NCI-H526 (cell line): ENCODE results near the gene TCTA.
"Not testable (repeated sequence)": the region's sequence is repeated elsewhere in the genome, so short reads cannot be mapped to it uniquely, and the experiment has no call there.

Experiments
- DNase-seq, 2 experiments: peaks; one replicate each; lab custom pipeline; 2025; lab: John Stamatoyannopoulos, UW

The TCTA gene, protein sequence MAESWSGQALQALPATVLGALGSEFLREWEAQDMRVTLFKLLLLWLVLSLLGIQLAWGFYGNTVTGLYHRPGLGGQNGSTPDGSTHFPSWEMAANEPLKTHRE

DNA sequence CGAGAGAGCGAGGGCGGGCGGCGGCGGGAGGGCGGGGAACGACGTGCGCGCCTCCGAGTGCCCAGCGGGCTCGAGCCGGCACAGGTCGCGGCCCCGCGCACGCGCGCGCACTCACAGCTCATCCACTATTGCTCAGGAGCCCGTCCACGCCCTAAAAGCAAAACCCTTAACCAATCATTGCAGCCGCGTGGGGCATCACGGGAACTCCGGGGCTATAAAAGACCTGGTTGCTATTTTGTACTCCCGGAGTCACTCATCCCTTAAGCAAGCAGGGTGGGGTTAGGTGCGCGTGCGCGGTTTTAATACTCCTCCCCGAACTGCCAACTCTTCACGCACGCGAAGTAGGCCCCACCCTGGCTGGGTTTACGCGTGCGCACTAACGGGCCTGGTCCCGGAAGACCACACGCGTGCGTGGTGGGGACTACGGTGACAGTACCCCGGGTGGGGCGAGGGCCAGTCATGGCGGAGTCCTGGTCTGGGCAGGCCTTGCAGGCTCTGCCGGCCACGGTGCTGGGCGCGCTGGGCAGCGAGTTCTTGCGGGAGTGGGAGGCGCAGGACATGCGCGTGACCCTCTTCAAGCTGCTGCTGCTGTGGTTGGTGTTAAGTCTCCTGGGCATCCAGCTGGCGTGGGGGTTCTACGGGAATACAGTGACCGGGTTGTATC lies at the start of gene TCTA, which contains the start of gene RHOA:
Gene TCTA, plus strand, starts transcription at position 456 of the 664 bp plus-strand sequence. Its CDS starts 4 bp downstream, at position 460.
Gene RHOA, minus strand, starts transcription at position 9 of the 664 bp plus-strand sequence. CDS start 36,387 bp downstream, outside the sequence.
- peak; percentile 99 for DNase-seq

DNA sequence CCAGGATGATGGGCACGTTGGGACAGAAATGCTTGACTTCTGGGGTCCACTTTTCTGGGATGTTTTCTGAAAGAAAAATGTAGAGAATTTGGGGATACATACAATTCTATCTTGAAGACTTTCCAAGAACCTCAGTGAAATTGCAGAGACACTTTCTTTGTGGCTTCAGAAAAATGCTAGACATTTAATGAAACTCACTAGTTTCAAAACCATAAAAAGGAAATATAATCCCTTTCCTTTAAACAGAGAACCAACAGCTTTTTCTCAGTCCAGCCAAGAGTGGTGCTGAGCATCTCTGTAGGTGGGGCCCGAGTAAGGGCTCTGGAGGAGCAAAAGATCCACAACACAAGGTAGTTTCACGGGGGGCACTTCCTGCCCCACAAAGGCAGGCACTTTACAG lies 49.7 kb upstream of the TCTA start:
- DNase-seq, result no peak

DNA sequence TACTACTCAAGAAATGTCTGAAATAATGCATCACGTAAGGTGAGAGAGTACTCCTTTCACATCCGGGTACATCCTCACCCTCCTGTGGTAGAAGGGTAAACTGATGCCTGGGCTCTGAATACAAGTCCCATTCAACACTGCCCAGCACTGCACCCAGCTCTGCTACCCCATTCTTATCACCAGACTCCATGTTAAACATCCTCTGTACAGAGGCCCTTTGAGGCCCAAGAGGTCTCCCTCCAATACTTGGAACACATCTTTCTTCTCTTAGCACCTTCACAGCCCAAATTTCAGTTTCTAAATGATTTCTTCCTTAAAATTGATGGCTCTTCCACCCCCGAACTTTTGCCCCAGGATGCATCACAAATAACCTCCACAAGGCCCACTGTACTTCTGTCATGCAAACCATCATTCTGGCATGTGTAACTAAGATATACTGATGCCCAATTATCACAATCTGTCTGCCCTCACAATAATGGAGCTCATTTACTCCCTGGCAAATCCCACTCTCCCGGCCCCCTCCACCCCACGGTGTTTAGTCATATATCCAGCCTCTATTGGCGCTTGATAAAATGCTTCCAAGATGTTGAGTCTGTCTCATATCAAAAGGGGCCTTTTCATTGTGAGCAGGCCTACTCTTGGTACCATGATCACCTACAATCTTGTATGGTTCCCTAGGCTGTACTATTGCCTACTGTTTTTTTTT lies 41.5 kb upstream of the TCTA start:
- no peak for DNase-seq

DNA sequence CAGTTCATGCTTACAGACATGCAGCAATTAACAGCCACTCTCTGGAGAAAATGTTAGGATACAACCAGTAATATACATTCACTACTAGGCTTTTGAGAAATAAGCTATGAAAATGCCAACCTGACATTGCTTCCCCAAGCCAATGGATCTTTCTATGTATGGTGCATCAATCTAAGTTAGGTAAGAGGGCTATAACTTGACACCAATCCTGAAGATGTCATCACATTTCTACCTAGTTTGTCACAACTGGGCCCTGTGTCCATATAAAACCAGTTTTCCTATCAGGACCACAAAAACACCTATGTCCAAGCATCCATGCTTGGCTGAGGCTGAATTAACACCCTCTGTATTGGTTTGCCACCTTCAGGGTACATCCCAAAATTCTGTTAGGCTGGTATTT lies 40.3 kb upstream of the TCTA start:
- DNase-seq, result no peak

DNA sequence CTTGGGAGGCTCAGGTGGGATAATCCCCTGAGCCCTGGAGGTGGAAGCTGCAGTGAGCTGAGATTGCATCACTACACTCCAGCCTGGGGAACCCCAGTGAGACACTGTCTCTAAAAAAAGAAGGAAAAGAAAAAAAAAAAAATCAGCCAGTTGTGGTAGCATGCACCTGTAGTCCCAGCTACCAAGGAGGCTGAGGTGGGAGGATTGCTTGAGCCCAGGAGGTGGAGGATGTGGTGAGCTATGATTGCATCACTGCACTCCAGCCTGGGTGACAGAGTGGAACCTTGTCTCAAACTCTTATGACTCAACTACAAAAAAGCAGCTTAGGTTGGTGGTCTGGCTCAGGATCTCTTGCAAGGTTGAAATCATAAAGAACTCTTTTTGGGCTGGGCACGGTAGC lies 34.7 kb upstream of the TCTA start:
- DNase-seq, result no peak

DNA sequence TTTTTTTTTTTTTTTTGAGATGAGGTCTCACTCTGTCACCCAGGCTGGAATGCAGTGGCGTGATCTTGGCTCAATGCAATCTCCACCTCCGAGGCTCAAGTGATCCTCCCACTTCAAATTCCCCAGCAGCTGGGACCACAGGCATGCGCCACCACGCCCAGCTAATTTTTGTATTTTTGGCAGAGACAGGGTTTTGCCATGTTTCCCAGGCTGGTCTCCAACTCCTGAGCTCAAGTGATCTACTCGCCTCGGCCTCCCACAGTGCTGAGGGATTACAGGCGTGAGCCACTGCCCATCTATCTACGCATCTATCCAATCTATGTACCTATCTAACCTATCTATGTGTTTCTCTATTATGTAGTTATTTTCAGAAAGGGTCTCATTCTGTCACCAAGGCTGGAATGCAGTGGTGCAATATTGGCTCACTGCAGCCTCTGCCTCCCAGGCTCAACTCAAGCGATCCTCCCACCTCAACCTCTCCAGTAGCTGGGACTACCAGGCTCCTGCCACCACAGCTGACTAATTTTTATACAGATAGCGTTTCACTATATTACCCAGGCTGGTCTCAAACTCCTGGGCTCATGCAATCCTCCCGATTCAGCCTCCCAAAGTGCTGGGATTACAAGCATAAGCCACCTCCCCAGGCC lies 33.9 kb upstream of the TCTA start:
- DNase-seq, result no peak

DNA sequence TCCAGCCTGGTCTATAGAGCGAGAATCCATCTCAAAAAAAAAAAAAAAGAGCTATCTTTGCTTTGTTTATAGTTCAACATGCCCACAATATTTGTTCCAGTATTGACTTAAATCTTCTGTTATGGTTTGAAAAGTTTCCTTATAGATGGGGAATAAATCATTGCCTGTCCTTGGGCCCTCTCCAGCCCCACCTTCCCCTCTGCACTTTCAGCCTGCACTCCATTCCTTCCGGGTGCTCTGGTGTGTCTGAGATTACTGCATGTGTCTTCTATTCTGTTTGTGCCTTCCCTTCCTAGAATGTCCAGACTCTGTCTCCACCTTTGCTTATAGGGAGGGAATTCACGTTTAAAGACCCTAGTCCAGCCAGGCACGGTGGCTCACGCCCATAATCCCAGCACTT lies 28.8 kb upstream of the TCTA start:
- DNase-seq, result no peak

DNA sequence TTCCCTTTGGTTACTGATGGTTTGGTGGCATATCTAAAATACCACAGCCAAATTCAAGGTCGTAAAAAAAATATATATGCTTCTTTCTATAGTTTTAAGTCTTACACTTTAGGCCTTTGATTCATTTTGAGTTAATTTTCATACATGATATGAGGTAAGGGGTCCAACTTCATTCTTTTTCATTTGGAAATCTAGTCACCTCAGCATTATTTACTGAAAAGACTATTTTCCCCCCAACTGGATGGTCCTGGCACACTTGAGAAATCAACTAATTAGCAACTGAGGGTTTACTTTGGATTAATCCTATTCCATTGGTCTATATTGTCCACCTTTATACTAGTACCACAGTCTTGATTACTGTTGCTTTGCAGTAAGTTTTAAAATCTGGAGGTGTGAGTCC lies 26.6 kb upstream of the TCTA start:
- DNase-seq, result no peak

DNA sequence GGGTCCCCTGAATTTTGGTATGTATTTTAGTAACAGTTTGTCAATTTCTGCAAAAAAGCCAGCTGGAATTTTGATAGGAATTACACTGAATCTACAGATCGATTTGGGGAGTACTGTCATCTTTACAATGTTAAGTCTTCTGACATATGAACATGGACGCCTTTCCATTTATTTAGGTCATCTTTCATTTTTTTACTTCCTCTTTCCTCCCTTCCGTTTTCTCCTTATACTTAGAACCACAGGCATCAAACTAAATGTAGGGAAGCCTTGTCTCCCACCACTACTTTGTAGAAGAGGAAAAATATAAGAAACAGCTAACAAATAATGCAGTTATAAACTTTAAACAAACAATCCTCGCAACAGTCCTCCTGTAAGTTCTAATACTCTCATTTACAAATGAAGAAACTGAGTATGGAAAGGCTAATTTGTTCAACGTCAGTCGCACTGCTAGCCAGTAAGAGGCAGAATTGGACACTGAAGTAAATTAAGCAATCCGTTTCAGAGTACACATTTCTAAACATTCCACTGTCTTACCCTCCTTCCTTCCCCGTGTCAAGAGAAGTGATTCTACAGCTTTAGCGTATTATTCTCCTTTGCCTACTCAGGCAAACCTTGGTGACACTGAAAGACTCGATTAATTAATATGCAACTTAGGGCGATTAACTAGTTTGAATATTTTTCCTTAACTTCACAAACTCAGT lies 26.0 kb upstream of the TCTA start:
- DNase-seq, result no peak

DNA sequence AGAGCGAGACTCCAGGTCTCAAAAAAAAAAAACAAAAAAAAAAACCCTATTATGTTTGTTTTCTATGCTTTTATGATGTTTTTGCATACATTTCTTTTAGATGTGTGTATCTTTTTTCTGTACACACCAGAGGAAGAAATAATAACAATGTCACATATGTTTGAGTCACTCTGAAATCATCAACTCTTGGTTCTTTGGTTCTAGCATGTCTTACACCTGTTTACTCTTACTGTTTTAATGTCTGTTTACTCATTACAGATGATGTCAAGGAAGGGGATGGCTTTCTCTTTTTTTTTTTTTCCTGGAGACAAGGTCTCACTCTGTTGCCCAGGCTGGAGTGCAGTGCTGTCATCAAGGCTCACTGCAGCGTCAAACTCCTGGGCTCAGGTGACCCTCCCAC lies 24.5 kb upstream of the TCTA start:
- no peak for DNase-seq

DNA sequence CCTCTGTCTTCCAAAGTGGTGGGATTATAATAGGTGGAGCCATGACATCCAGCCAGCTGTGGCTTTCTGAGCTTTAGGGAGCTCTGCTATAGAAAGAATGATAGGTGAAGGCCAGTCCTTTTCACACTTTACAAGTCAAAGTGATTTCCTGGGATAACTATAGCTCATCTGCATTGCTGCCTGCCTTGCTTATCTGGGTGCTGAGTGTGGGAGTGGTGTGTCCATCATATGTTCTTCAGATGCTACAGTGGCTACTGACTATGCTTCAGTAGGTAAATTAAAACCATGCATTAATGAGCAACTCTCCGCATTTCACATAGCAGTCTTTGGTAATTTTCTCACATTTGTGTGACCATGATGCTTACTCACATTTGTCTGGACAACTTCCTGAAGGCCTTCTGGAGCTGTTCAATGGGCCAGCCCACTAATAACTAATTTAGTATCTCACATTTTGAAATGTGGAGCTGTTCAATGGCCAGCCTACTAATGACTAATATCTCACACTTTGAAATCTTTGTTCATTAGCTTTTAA lies 23.9 kb upstream of the TCTA start:
- no peak for DNase-seq

DNA sequence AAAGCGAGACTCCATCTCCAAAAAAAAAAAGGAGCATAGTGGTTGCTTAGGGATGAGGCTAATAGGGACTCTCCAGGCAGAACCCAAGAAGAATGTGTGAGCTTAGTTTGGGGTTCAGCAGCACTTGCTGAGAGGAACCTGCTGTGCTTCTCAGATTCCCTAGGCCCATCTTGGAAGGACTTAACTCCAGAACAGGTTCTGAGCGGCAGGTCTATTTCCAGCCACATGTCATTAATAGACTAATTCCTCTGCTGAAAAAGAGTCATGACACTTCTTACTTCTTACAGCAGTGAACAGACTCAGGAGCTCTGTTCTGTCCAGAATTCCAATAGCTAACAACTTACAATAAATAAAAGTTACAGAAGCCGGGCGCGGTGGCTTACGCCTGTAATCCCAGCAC lies 22.9 kb upstream of the TCTA start:
- DNase-seq, result no peak

DNA sequence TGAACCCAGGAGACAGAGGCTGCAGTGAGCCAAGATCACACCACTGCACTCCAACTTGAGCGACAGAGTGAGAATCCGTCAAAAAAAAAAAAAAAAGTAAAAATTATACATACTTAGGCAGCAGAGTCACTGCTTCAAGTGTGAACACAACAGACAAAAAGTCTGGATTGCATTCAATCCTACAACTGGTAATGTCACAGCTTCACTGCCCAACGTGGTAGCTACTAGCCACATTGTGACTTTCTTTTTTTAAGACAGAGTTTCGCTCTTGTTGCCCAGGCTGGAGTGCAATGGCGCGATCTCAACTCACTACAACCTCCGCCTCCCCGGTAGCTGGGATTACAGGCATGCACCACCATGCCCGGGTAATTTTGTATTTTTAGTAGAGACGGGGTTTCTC lies 20.9 kb upstream of the TCTA start:
- not testable (repeated sequence) for DNase-seq

DNA sequence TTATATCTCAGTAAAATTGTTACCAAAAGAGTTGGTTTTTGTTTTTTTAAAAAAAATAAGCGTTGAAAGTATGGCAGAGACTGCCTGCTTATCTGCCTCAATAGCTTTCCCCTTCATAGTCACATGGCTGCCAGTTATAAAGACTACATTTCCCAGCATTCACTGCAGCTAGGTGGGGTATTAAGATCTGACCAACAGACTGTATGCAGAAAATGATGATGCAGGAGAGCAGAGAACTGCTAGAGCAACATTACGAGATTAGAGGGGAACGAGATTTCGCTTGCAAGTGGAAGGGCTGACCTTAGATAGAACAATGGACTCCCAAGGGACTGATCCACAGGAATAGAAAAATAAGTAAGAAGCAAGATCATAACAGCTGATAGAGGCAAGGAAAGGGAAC lies 14.8 kb upstream of the TCTA start:
- DNase-seq, result peak in 1 of 2 experiments; percentile 29

DNA sequence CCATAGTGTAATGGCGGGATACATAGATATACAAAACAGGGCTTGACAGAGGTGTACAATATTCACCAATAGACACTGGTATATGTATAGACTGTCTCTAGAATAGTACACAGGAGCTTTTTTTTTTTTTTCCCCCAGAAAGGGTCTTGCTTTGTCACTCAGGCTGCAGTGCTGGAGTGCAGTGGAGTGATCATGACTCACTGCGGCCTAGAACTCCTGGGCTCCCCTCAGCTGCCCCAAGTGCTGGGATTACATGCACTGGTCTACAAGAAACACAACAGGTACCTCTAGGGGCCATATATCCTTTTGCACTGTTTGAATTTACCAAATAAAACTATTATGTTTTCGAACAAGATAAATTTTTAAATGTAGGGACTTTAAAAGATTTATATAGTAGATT lies 12.8 kb upstream of the TCTA start:
- no peak for DNase-seq

DNA sequence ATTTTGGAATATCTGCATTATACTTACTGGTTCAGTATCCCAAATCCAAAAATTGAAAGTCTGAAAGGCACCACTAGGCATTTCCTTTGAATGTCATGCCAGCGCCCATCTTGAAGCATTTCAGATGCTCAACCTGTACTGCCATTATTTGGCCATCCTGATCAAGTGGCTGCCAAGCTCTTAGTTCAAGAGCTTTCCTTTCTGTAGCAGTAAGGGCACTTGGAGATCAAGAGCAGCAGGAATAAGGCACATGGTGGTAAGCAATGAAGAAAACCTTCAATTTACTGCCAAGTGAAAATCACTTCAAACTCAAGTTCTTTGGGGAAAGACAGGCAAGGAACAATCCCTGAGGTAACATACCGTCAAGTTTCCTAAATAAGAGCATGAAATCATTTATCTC lies 10.5 kb upstream of the TCTA start:
- DNase-seq, result no peak

DNA sequence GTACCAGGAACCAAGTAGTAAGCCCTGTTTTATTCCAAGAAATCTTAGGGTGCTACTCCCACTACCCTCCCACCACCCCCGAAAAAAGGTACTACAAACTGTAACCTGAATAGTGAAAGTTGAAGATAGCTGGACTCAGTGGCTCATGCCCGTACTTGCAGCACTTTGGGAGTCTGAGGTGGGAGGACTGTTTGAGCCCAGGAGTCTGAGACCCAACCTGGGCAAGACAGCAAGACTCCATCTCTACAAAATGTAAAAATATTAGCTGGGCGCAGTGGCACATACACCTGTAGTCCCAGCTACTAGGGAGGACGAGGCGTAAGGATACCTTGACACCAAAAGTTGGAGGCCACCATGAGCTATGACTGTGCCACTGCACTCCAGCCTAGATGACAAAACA lies 8.3 kb upstream of the TCTA start:
- DNase-seq, result no peak

DNA sequence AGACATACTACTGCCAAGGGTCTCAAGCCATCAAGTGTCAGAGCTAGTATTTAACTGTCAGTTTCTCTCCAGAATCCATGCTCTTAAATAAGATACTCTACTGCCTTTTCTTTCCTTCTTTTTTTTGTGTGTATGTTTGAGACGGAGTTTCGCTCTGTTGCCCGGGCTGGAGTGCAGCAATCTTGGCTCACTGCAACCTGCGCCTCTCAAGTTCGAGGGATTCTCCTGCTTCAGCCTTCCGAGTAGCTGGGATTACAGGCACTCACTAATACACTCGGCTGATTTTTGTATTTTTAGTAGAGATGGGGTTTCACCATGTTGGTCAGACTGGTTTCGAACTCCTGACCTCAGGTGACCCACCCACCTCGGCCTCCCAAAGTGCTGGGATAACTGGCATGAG lies 6.7 kb upstream of the TCTA start:
- not testable (repeated sequence) for DNase-seq

DNA sequence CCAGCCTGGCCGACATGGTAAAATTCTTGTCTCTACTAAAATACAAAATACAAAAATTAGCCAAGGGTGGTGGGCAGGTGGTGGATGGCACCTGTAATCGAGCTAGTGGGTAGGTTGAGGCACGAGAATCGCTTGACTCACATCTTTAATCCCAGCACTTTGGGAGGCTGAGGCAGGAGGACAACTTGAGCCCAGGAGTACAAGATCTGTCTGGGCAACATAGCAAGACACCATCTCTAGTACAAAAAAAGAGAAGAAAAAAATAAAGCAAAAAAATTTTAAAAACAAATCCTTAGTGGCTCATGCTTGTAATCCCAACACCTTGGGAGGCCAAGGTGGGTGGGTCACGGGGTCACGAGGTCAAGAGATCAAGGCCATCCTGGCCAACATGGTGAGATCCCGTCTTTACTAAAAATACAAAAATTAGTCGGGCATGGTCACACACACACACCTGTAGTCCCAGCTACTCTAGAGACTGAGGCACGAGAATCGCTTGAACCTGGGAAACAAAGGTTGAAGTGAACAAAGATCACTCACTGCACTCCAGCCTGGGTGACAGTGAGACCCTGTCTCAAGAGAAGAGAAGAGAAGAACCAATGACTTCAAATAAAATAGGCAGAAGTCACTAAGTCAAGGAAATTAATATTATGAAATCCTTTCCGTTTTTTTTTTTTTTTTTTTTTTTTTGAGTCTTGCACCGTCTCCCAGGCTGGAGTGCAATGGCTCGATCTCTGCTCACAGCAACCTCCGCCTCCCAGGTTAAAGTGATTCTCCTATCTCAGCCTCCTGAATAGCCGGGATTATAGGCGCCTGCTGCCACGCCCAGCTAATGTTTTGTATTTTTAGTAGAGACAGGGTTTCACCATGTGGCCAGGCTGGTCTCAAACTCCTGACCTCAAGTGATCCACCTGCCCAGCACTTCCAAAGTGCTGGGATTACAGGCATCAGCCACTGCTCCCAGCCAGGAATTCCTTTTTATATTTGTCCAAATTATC lies 5.4 kb upstream of the TCTA start:
- no peak for DNase-seq

DNA sequence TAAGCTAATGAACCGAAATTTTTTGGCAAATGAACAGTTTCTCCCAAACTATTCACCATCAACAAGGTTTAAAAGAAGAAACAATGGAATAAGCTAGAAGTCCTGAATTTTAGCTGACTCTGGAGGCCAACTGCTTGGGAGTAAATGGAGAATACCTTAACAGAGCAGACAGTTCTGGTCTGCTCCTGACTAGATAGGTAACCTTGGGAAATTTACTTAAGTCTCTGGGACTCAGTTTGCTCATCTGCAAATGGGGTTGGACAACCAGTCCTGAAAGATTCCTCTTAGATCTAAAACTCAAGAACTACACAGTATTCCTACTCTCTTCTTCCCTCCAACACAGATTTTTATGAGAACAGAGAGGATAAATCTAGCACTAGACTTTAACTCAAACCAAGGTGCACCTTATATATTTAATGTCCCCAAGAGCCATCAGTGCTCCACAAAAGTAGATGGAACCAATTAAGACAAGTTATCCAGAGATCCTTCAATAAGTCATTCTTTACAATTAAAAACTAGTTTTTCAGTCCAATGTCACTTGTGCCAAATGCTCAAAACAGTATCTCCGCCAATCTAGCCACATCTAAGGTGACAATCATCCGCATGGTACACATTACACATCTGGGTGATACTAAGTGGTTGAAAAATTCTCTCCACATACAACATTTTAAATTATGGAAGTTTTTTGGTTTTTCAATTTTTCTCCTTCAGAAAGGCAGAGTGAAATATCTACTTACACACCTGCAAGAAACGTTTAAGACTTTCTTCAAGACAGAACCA lies 2.0 kb upstream of the TCTA start:
- DNase-seq, result no peak
